WTC11 (cell line): ENCODE data around the gene OPRL1. TPM values are rescaled to one million over a fixed set of nuclear protein-coding genes. Genes with fewer than 3 reads are reported as not detected.

Experiments used
- ATAC-seq: fragments of 200-7000 bp; cut with Tn5 transposase; 2 replicates; pipeline ENCODE4 v1.10.0; 2021; ENCODE audit warnings: mild to moderate bottlenecking, moderate library complexity
- CTCF ChIA-PET: fragments of 300-600 bp; sonication (Branson Sonifier 250); formaldehyde crosslinking; loops from one replicate; lab custom pipeline; 2021; ENCODE audit warnings: antibody characterized with exemption; lab: Charles Lee
- POLR2A ChIA-PET: fragments of 350-600 bp; sonication (Branson Sonifier 250); formaldehyde crosslinking; loops from one replicate; lab custom pipeline; 2021; ENCODE audit warnings: antibody characterized with exemption; lab: Charles Lee
- DNase-seq: peaks from one replicate; pipeline ENCODE4 v3.0.0; 2021; ENCODE audit warnings: low spot score
- H3K27ac Mint-ChIP-seq: 2 replicates; pipeline ENCODE4 v1.8.0; 2021; ENCODE audit warnings: mixed read lengths
- H3K27me3 Mint-ChIP-seq: 2 replicates; pipeline ENCODE4 v1.8.0; 2021; ENCODE audit warnings: low read depth, mild to moderate bottlenecking, moderate library complexity, mixed read lengths
- H3K36me3 Mint-ChIP-seq: 2 replicates; pipeline ENCODE4 v1.8.0; 2021; ENCODE audit warnings: mixed read lengths
- H3K4me1 Mint-ChIP-seq: 2 replicates; pipeline ENCODE4 v1.8.0; 2022; ENCODE audit warnings: mixed read lengths
- H3K4me3 Mint-ChIP-seq: 2 replicates; pipeline ENCODE4 v1.8.0; 2021; ENCODE audit warnings: mild to moderate bottlenecking, moderate library complexity, mixed read lengths
- H3K9me3 Mint-ChIP-seq: 2 replicates; pipeline ENCODE4 v1.8.0; 2021; ENCODE audit warnings: mixed read lengths
- ARID4B ChIP-seq: sonication (generic); formaldehyde crosslinking; IDR thresholded peaks from 2 replicates; pipeline ENCODE4 v1.8.0; 2023; ENCODE audit warnings: missing genetic modification reagents, mild to moderate bottlenecking, borderline replicate concordance
- CBFB ChIP-seq: sonication (generic); formaldehyde crosslinking; IDR thresholded peaks from 2 replicates; pipeline ENCODE4 v1.8.1; 2022; ENCODE audit warnings: mild to moderate bottlenecking, low read depth, missing genetic modification reagents
- CREB1 ChIP-seq: sonication (generic); formaldehyde crosslinking; IDR thresholded peaks from 2 replicates; pipeline ENCODE4 v1.8.0; 2023; ENCODE audit warnings: mild to moderate bottlenecking, missing genetic modification reagents
- CTCF ChIP-seq: fragments of 200-600 bp; IDR thresholded peaks from 2 replicates; pipeline ENCODE4 v1.8.0; 2022; ENCODE audit warnings: antibody characterized with exemption
- E2F1 ChIP-seq: sonication (generic); formaldehyde crosslinking; IDR thresholded peaks from 2 replicates; pipeline ENCODE4 v1.8.0; 2022; ENCODE audit warnings: mild to moderate bottlenecking, missing genetic modification reagents
- EMX1 ChIP-seq: fragments of 250-450 bp; sonication (Bioruptor Pico); IDR thresholded peaks from 2 replicates; pipeline ENCODE4 v1.8.0; 2021; ENCODE audit warnings: mild to moderate bottlenecking
- GABPB1 ChIP-seq: sonication (generic); formaldehyde crosslinking; IDR thresholded peaks from 2 replicates; pipeline ENCODE4 v1.8.1; 2023; ENCODE audit warnings: mild to moderate bottlenecking, missing genetic modification reagents
- GRHL2 ChIP-seq: fragments of 250-450 bp; sonication (Bioruptor Pico); IDR thresholded peaks from 2 replicates; pipeline ENCODE4 v1.8.0; 2022; ENCODE audit warnings: mild to moderate bottlenecking, moderate library complexity; ENCODE audit not compliant: insufficient replicate concordance, severe bottlenecking
- IRF1 ChIP-seq: sonication (generic); formaldehyde crosslinking; IDR thresholded peaks from 2 replicates; pipeline ENCODE4 v1.8.0; 2023; ENCODE audit warnings: missing genetic modification reagents
- NFATC4 ChIP-seq: fragments of 250-450 bp; sonication (Bioruptor Pico); IDR thresholded peaks from 2 replicates; pipeline ENCODE4 v1.9.0; 2021; ENCODE audit warnings: mild to moderate bottlenecking
- PRDM15 ChIP-seq: sonication (generic); formaldehyde crosslinking; IDR thresholded peaks from 2 replicates; pipeline ENCODE4 v1.8.0; 2022; ENCODE audit warnings: missing genetic modification reagents
- SP1 ChIP-seq: sonication (generic); formaldehyde crosslinking; conservative IDR thresholded peaks from 2 replicates; pipeline ENCODE4 v1.8.1; 2022; ENCODE audit warnings: missing genetic modification reagents
- TP53 ChIP-seq: sonication (generic); formaldehyde crosslinking; IDR thresholded peaks from 2 replicates; pipeline ENCODE4 v1.8.1; 2023; ENCODE audit warnings: mild to moderate bottlenecking, missing genetic modification reagents
- ZBTB21 ChIP-seq: sonication (generic); formaldehyde crosslinking; IDR thresholded peaks from 2 replicates; pipeline ENCODE4 v1.8.1; 2023; ENCODE audit warnings: mild to moderate bottlenecking, missing genetic modification reagents, borderline replicate concordance
- ZNF416 ChIP-seq: fragments of 250-450 bp; sonication (Bioruptor Pico); IDR thresholded peaks from 2 replicates; pipeline ENCODE4 v1.9.0; 2021; ENCODE audit warnings: mild to moderate bottlenecking, inconsistent platforms
- ZNF423 ChIP-seq: fragments of 250-450 bp; sonication (Bioruptor Pico); IDR thresholded peaks from 2 replicates; pipeline ENCODE4 v2.1.2; 2022; ENCODE audit warnings: mild to moderate bottlenecking, moderate library complexity
- ZSCAN18 ChIP-seq: fragments of 250-450 bp; sonication (Bioruptor Pico); IDR thresholded peaks from 2 replicates; pipeline ENCODE4 v2.1.2; 2022; ENCODE audit warnings: mild to moderate bottlenecking, moderate library complexity
- total RNA-seq: library from RNA; stranded (reverse); gene quantifications from 3 replicates; pipeline ENCODE4 v1.2.3, GENCODE V29; 2021

The OPRL1 gene
- total RNA-seq, 1 experiment from 2014 or later, result 2.0 TPM

GRCh38 chr20:64047968-64048401, 31.9 kb upstream of the OPRL1 start (continued):
- TF ChIP-seq ARID4B (no peak), NFATC4 (CRISPR knock-in tag) (no peak), GABPB1 (CRISPR knock-in tag) (no peak), CTCF (no peak)

- Mint-ChIP-seq H3K27ac (no peak overlapping the region), H3K36me3 (no peaks in the 10 kb centered on the region), H3K27me3 (peaks cover 74% of the 10 kb centered on the region), H3K9me3 (no peaks in the 10 kb centered on the region), H3K4me3 (no peak overlapping the region), H3K4me1 (peaks cover 25% of the 10 kb centered on the region)
- TF ChIP-seq SP1 (CRISPR knock-in tag) (0 out of 2 replicates have a peak, but pooled peaks have one; percentile 5), IRF1 (CRISPR knock-in tag) (no peak), CBFB (CRISPR knock-in tag) (0 out of 2 replicates have a peak, but pooled peaks have one; percentile 15), CREB1 (CRISPR knock-in tag) (no peak), ZNF423 (CRISPR knock-in tag) (peak; percentile 57), E2F1 (CRISPR knock-in tag) (no peak), TP53 (peak; percentile 73; the same call in 1 of the 2 replicates)
- ChIA-PET CTCF (interaction anchor here (2.3 kb wide), 1 partner anchor 9 kb away, joined by 15 read pairs; no protein-coding TSS in a partner anchor), POLR2A (no interaction called here)
- ATAC-seq (peak; percentile 22), DNase-seq (no peak)
Observed at GRCh38 chr20:64048402-64049044, 31.4 kb upstream of the OPRL1 start.

- ChIA-PET CTCF (interaction anchor here (0.7 to 2.3 kb wide), 5 partner anchors 8 to 68 kb away, joined by 3 to 15 read pairs (median 5); partner anchors contain the start of genes PRPF6 and TCEA2), POLR2A (no interaction called here)
- no peaks in the 10 kb centered on the region for H3K9me3 Mint-ChIP-seq
- peak within 1 kb of the TSS; percentile 57 for H3K4me3 Mint-ChIP-seq
- no peaks in the 10 kb centered on the region for H3K36me3 Mint-ChIP-seq
- H3K27me3 Mint-ChIP-seq, result peaks cover 68% of the 10 kb centered on the region
- DNase-seq (peak; percentile 58), ATAC-seq (peak; percentile 32)
- H3K4me1 Mint-ChIP-seq, result peaks cover 29% of the 10 kb centered on the region
- no peak within 1 kb of the TSS for H3K27ac Mint-ChIP-seq
- TF ChIP-seq ZSCAN18 (CRISPR knock-in tag) (no peak), EMX1 (no peak), ZBTB21 (CRISPR knock-in tag) (no peak), ZNF416 (CRISPR knock-in tag) (no peak), ZNF423 (CRISPR knock-in tag) (no peak), TP53 (no peak), GRHL2 (no peak), PRDM15 (CRISPR knock-in tag) (no peak)
Observed at GRCh38 chr20:64049060-64049877, 30.6 kb upstream of the OPRL1 start, which contains the start of gene SOX18. SOX18 (minus strand) TSS chr20:64049639; CDS start chr20:64049516, 123 bp downstream.
